Neural progenitor cell (in vitro differentiated cells): ENCODE results near the gene RALY. TPM values are rescaled to one million over a fixed set of nuclear protein-coding genes. Genes with fewer than 3 reads are reported as not detected.

Experiments used
- DNase-seq: peaks from one replicate; pipeline ENCODE4 v3.0.0-alpha.2; 2016; ENCODE audit warnings: low spot score
- H2AFZ ChIP-seq: fragments of 200-600 bp; sonication (generic); replicated peaks from 2 replicates; pipeline ENCODE4 v1.6.1; 2016; ENCODE audit warnings: antibody characterized with exemption
- H3F3A ChIP-seq: fragments of 200-600 bp; sonication (generic); 2 replicates; pipeline ENCODE4 v1.6.1; 2016; ENCODE audit warnings: antibody characterized with exemption, low read depth
- H3K27ac ChIP-seq: fragments of 200-600 bp; sonication (generic); 2 replicates; pipeline ENCODE4 v1.5.1; 2016; ENCODE audit warnings: mild to moderate bottlenecking
- H3K27me3 ChIP-seq: fragments of 200-600 bp; sonication (generic); 2 replicates; pipeline ENCODE4 v1.6.1; 2016; ENCODE audit warnings: mild to moderate bottlenecking, moderate library complexity
- H3K36me3 ChIP-seq: fragments of 200-600 bp; sonication (generic); 2 replicates; pipeline ENCODE4 v1.5.1; 2016
- H3K4me1 ChIP-seq: fragments of 200-600 bp; sonication (generic); 2 replicates; pipeline ENCODE4 v1.6.1; 2016; ENCODE audit warnings: mixed run types
- H3K4me2 ChIP-seq: fragments of 200-600 bp; sonication (generic); 2 replicates; pipeline ENCODE4 v1.6.1; 2016
- H3K4me3 ChIP-seq: fragments of 200-600 bp; sonication (generic); 2 replicates; pipeline ENCODE4 v1.5.1; 2016
- H3K79me2 ChIP-seq: fragments of 200-600 bp; sonication (generic); 2 replicates; pipeline ENCODE4 v1.6.1; 2016; ENCODE audit warnings: low read depth
- H3K9ac ChIP-seq: fragments of 200-600 bp; sonication (generic); 2 replicates; pipeline ENCODE4 v1.6.1; 2016
- H3K9me3 ChIP-seq: fragments of 200-600 bp; sonication (generic); 2 replicates; pipeline ENCODE4 v1.5.1; 2016; ENCODE audit warnings: low read depth
- H4K20me1 ChIP-seq: fragments of 200-600 bp; sonication (generic); 2 replicates; pipeline ENCODE4 v1.6.1; 2016; ENCODE audit warnings: low read depth
- H3K27ac Mint-ChIP-seq: 3 replicates; pipeline ENCODE4 v1.8.0; 2021; ENCODE audit warnings: mixed read lengths
- H3K27me3 Mint-ChIP-seq: 2 replicates; pipeline ENCODE4 v1.8.0; 2022; ENCODE audit warnings: low read depth, mild to moderate bottlenecking, inconsistent platforms, moderate library complexity, mixed read lengths; ENCODE audit not compliant: insufficient read depth
- H3K36me3 Mint-ChIP-seq: 3 replicates; pipeline ENCODE4 v1.8.0; 2021; ENCODE audit warnings: mixed read lengths
- H3K4me1 Mint-ChIP-seq: 3 replicates; pipeline ENCODE4 v1.8.0; 2021; ENCODE audit warnings: mixed read lengths
- H3K4me3 Mint-ChIP-seq: 3 replicates; pipeline ENCODE4 v1.8.0; 2021; ENCODE audit warnings: mild to moderate bottlenecking, moderate library complexity, mixed read lengths
- H3K9me3 Mint-ChIP-seq: 3 replicates; pipeline ENCODE4 v1.8.0; 2020; ENCODE audit warnings: mixed read lengths
- CTCF ChIP-seq: fragments of 200-600 bp; sonication (generic); IDR thresholded peaks from 2 replicates; pipeline ENCODE4 v1.5.1; 2017; ENCODE audit warnings: antibody characterized with exemption, mild to moderate bottlenecking
- EZH2 ChIP-seq: fragments of 200-600 bp; sonication (generic); IDR thresholded peaks from 2 replicates; pipeline ENCODE4 v1.6.1; 2017; ENCODE audit warnings: antibody characterized with exemption, mild to moderate bottlenecking, moderate library complexity
- EZH2phosphoT487 ChIP-seq: fragments of 200-600 bp; sonication (generic); IDR thresholded peaks from 2 replicates; pipeline ENCODE4 v1.6.1; 2017; ENCODE audit warnings: antibody characterized with exemption
- total RNA-seq: library from RNA; depleted of rRNA; stranded (reverse); fragments of >200 nt; gene quantifications from 2 replicates; pipeline ENCODE4 v1.2.3, GENCODE V29; 2015; ENCODE audit warnings: low replicate concordance

Gene RALY
- total RNA-seq, 1 donor from 2014 or later: 102 TPM

- no peak overlapping the region for H3K27ac ChIP-seq
- H3F3A ChIP-seq: no peaks in the 10 kb centered on the region
- no peak overlapping the region for H3K4me3 ChIP-seq
- H3K27me3 ChIP-seq: no peaks in the 10 kb centered on the region
- no peak for TF ChIP-seq EZH2
- no peak for TF ChIP-seq EZH2phosphoT487
- TF ChIP-seq CTCF: no peak
- Mint-ChIP-seq H3K27me3 (no peaks in the 10 kb centered on the region), H3K4me1 (no peaks in the 10 kb centered on the region), H3K36me3 (peaks cover 52% of the 10 kb centered on the region), H3K9me3 (no peaks in the 10 kb centered on the region), H3K27ac (no peak overlapping the region), H3K4me3 (no peak overlapping the region)
- peaks cover 45% of the 10 kb centered on the region for H3K79me2 ChIP-seq
- no peak for DNase-seq
- H2AFZ ChIP-seq: no peak overlapping the region
- no peaks in the 10 kb centered on the region for H3K9me3 ChIP-seq
- peaks cover 37% of the 10 kb centered on the region for H4K20me1 ChIP-seq
- H3K4me1 ChIP-seq: no peaks in the 10 kb centered on the region
- peaks cover 21% of the 10 kb centered on the region for H3K36me3 ChIP-seq
- no peak overlapping the region for H3K9ac ChIP-seq
- H3K4me2 ChIP-seq: no peak overlapping the region
Observed at GRCh38 chr20:34099675-34100074, 106.0 kb downstream of the RALY start.

GRCh38 chr20:34100576-34100975, 106.9 kb downstream of the RALY start:
- Mint-ChIP-seq H3K4me1 (no peaks in the 10 kb centered on the region), H3K27ac (no peak overlapping the region), H3K36me3 (peaks cover 57% of the 10 kb centered on the region), H3K9me3 (no peaks in the 10 kb centered on the region), H3K27me3 (no peaks in the 10 kb centered on the region), H3K4me3 (no peak overlapping the region)
- peaks cover 43% of the 10 kb centered on the region for H4K20me1 ChIP-seq
- no peaks in the 10 kb centered on the region for H3K4me1 ChIP-seq
- no peak overlapping the region for H3K4me2 ChIP-seq
- no peaks in the 10 kb centered on the region for H3F3A ChIP-seq
- TF ChIP-seq EZH2phosphoT487 (no peak), EZH2 (no peak), CTCF (no peak)
- DNase-seq: no peak
- no peaks in the 10 kb centered on the region for H3K27me3 ChIP-seq
- no peaks in the 10 kb centered on the region for H3K9me3 ChIP-seq
- no peak overlapping the region for H2AFZ ChIP-seq
- H3K27ac ChIP-seq: no peak overlapping the region
- H3K36me3 ChIP-seq: peaks cover 24% of the 10 kb centered on the region
- peaks cover 54% of the 10 kb centered on the region for H3K79me2 ChIP-seq
- H3K9ac ChIP-seq: no peak overlapping the region
- no peak overlapping the region for H3K4me3 ChIP-seq

GRCh38 chr20:34102342-34102741, 108.6 kb downstream of the RALY start:
- H3K36me3 Mint-ChIP-seq: peaks cover 47% of the 10 kb centered on the region

More at GRCh38 chr20:34102342-34102741, 108.6 kb downstream of the RALY start:
- Mint-ChIP-seq H3K27me3 (no peaks in the 10 kb centered on the region), H3K9me3 (no peaks in the 10 kb centered on the region), H3K4me3 (no peak overlapping the region), H3K4me1 (no peaks in the 10 kb centered on the region), H3K27ac (no peak overlapping the region)
- no peaks in the 10 kb centered on the region for H3K9me3 ChIP-seq
- H3K4me3 ChIP-seq: no peak overlapping the region
- no peak for TF ChIP-seq EZH2phosphoT487
- TF ChIP-seq EZH2: no peak
- no peak for TF ChIP-seq CTCF
- no peak overlapping the region for H3K4me2 ChIP-seq
- no peaks in the 10 kb centered on the region for H3K27me3 ChIP-seq
- H2AFZ ChIP-seq: no peak overlapping the region
- peaks cover 19% of the 10 kb centered on the region for H3K36me3 ChIP-seq
- H3K4me1 ChIP-seq: no peaks in the 10 kb centered on the region
- DNase-seq: no peak
- H3F3A ChIP-seq: no peaks in the 10 kb centered on the region
- H3K27ac ChIP-seq: no peak overlapping the region
- peaks cover 72% of the 10 kb centered on the region for H3K79me2 ChIP-seq
- H3K9ac ChIP-seq: no peak overlapping the region
- H4K20me1 ChIP-seq: peaks cover 56% of the 10 kb centered on the region
